GM21529 (cell line): ENCODE results near the gene DPM2.

Experiments used
- ATAC-seq: cut with Tn5 transposase; IDR thresholded peaks from one replicate; pipeline ENCODE4 v1.9.1; 2021; ENCODE audit not compliant: unreplicated experiment

DPM2 gene

DNA sequence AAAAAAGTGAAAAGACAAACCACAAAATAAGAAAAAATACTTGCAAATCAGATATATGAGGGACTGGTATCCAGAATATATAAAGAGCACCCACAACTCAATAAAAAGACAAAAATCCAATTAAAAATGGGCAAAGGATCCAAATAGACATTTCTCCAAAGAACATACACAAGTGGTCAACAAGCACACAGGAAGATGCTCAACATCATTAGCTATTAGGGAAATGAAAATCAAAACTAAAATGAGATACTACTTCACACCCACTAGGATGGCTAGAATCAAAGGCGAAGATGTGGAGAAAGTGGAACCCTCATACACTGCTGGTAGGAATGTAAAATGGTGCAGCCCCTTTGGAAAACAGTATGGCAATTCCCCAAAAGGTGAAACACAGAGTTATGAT lies 21.1 kb upstream of the DPM2 start:
- no peak for ATAC-seq

DNA sequence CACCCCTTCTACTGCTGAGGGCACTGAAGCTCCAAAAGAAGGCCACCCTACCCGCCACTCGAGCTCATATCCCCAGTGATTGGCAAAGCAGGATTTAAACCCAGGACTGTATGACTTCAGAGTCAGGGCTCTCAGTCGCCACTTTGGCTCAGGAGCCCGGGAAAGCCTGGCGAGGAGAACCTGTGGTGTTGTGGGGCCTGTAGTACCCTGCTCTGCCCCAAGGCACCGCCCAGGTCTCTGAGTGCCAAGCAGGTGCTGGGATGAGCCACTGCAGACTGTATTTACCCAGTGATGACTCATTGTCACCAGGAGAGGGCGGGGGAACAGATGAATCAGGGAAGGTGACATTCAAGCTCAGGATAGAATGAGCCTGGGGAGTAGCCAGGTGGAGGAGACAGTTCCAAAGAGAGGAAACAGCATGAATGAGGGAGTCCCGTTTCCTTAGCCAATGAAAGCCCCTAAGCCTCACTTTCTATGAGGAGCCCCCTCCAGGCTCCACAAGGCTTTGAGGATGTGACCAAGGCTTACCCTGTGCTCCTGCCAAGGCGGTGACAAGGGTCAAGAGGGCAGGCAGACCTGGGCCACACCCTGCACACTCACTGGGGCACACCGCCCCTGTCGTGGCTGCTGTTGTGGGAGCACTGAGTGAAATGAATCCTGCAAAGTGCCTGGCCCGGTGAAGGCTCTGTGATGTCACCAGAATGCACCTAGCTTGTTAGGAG lies 17.8 kb upstream of the DPM2 start:
- no peak for ATAC-seq

GRCh38 chr9:127954831-127955293 lies 17.2 kb upstream of the DPM2 start:
- no peak for ATAC-seq

- ATAC-seq, result no peak
Observed at GRCh38 chr9:127953768-127954505, 16.3 kb upstream of the DPM2 start.

DNA sequence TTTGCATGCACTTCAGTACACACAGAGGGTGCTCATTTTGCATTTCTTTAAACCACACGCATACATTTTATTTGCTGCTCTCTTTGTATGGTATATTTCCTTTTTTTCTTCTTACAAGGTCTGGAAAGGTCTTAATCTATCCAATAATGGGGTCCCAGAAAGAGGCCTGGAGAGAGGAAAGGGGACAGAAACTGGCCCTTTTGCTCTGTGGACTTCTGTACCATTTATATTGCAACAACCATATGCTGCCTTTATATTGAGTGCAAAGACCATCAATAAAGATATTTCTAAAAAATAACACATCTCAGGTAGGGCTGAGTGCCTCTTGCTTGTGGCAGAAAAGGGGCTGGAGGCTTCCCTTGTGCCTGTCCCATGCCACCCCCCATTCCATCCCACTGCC lies 15.5 kb upstream of the DPM2 start:
- ATAC-seq, result no peak

DNA sequence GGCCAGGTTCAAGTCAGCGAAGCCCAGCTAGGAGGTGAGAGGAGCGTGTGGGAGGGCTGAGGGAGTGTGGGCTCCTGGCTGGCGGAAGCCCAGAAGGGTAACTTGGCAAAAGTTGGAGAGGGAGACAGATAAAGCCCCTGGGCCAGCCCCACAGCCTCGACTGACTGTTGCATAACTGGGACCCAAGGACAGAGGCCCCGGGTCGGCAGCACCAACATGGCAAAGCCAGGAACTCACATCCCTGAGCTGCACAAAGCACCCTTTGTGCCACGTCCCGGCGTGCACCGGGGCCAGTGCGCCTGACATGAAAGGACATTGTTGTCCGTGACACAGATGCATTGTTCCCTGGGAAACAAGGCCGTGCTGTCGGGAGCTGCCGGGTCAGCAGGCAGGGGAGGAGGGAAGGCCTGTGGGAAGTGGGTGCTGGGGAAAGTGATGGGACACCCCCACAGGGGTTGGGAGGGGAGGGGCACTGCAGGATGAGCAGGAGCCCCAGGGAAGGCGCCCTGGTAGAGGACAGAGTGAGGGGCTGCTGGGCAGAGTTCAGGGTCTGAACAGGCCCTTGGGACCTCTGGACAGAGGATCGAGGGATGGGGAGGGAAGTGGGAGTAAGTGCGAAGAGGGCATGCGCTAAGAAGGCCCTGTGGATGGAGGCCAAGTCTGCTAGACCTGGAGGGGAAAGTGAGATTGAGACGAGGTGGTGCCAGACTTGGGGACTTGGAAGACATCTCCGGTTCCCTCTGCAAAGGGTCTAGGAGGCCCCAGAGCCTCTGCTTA lies 13.0 kb upstream of the DPM2 start:
- no peak for ATAC-seq

DNA sequence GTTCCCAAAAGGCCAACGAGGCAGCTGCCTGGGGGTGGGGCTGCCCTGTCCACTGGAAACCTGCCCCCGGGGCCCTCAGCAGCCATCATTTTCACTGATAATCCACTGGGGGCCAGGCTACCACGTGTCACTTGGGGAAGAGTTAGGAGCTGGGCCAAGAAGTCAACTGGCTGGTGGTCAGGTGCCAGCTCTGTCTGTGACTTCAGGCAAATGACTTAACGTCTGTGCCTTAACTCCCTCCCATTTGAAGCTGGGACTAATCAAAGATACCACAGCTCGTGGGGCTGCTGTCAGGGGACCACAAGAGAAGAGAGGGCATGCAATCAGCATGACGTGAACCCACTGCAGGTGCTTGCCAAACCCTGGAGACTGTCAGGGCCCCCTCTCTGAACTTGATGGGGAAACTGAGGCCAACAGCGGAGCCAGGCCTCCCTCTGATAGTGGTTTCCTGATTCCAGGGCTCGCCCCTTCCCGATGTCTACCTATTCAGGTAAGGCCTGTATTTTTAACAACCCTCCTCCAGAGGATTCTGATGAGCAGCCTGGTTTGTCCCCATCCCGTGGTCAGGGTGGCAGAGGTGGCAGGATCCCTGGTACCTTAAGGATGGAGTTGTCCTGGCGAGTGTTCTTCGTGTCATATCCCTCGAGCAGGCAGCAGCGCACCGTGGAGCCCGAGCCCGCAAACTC lies 12.3 kb upstream of the DPM2 start:
- no peak for ATAC-seq

DNA sequence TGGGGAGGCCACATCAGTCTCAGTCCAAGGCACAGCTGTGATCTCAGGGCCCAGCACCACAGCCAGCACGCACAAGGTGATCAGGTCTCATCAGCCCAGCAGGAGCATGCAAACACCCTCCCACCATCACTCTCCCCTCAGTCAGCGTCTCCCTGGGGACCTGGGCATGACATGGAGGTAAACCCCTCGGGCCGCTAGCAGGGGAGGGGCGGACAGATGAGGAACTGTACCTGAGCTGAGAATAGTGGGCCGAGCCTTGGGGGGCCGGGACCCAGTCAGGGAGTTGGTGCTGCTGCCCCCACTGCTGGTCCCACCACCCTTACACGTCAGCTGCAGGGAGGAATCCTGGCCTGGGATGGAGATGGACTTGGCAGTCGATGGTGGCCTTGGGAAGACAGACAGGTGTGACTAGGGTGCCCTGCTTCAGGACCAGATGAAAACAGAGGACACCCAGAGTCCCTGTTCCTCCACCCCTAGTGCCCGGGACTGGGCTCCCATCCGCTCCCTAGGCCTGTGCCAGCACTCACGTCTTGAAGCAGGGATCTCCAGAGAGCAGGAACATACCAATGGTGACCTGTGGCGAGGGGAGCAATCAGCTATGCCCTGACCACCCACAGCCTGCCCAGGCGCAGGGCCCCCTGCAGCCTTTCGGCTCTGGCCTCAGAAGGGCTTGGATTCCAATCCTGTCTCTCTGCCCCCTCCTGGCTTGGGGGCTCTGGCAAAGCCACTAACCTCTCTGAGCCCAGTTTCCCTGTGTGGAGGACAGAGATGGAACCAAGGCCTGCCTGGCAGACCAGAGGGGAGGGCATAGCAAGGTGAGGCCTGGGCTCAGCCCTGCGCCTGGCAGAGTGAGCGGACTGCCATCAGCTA lies 10.4 kb upstream of the DPM2 start:
- ATAC-seq, result no peak

DNA sequence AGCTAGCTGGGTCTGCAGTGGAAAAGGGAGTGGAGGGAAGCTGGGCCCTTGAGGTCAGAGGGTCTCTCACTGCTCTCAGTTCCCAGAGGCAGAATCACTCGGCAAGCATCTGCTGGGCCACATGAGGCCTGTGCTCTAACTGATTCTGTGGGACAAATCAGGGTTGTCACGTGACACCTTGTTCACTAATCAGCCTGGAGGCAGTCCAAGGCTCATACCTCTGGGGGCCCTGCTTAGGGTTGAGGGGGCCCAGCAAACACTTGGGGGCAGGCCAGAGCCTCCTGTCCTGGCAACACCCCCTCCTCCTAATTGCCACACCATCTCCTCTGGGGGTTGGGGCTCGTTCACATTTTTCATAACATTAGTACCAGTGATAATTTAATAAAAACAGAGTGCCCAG lies 9.1 kb upstream of the DPM2 start:
- no peak for ATAC-seq

DNA sequence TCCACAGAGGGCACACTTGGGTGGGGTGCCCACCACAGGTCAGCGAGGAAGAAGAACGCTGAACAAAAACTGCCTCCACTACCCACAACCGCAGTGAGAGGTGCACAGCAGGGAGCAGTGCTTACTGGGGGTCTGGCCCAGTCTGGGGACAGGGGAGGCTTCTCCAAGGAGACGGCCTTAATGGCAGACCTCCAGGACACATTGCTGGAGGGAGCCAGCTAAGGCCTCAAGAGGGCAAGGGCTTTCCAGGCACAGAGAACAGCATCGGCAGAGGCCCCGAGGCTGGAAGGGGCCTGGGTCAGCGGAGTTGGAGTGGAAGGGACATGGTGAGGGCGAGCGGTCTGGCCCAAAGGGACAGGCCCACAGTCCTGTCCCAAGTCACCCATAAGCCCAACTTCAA lies 8.3 kb upstream of the DPM2 start:
- ATAC-seq, result no peak

DNA sequence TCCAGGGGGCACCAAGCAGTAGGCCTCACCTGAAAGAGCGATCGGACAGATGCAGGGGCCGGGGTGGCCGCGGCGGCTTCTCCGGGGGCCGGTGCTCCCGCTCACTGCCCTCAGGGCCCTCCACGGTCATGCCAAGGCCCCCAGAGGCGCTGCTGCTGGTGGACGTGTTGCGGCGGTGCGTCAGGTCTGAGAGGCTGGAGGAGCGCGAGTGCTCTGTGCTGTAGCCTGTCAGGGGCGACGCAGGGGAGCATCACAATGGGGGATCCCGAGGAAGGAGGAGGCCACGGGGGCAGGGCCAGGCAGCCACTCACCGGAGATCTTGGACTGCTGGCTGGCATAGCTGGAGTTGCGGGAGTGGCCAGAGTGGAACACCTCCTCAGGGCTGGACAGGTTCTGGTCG lies 7.7 kb upstream of the DPM2 start:
- no peak for ATAC-seq

GRCh38 chr9:127944586-127945218 lies 7.0 kb upstream of the DPM2 start:
- no peak for ATAC-seq

- ATAC-seq, result peak; percentile 66
Observed at GRCh38 chr9:127943731-127944144, 6.1 kb upstream of the DPM2 start.

GRCh38 chr9:127943011-127943662 lies 5.5 kb upstream of the DPM2 start:
- no peak for ATAC-seq

DNA sequence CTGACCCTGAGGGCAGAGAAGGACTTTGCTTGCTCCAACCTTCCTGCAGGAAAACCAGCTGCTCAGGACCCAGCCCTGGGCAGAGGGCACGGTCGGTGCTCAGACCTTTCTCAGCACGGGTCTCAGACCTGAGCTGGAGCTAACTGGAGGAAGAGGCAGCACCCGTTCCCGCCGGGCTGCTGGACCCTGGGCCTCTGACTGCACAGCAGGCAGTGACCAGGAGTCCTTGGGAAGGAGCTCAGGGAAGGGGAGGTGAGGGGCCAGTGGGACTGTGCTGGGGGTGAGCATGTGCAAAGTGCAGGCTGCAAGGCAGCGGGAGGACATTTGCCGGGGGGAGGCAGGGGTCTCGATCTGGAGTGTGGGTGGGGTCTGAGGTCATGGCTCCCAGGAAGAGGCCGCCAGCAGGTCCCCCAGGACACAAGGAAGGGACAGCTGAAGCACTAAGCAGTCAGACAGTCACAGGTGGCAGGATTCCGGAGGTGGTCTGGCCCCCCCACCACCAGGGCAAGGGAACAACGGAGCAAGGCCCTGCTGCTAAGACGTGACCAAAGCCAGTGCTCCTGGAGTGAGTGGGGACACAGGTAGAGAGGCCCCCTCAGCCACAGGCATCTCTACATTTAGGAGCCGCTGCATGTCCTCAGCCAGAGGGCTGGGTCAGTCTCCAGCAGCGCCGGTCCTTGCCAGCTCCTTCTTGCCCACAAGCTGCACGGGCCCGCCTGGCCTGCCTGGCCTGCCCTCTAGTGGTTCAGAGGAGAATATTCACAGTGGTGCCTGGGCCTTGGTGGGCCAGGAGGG lies 4.8 kb upstream of the DPM2 start:
- ATAC-seq, result no peak

DNA sequence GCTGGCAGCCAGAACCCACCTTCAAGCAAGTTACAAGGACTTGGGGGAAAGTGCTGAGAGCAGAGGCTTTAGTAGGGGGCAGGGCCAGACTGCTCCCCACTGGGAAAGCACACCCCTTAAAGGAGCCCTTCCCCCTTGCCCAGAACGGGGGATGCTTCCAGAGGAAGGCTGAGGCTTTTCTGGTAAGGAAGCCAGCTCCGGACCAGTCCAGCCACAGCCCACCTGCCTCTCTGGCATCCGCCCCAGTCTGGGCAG lies 4.2 kb upstream of the DPM2 start:
- no peak for ATAC-seq

DNA sequence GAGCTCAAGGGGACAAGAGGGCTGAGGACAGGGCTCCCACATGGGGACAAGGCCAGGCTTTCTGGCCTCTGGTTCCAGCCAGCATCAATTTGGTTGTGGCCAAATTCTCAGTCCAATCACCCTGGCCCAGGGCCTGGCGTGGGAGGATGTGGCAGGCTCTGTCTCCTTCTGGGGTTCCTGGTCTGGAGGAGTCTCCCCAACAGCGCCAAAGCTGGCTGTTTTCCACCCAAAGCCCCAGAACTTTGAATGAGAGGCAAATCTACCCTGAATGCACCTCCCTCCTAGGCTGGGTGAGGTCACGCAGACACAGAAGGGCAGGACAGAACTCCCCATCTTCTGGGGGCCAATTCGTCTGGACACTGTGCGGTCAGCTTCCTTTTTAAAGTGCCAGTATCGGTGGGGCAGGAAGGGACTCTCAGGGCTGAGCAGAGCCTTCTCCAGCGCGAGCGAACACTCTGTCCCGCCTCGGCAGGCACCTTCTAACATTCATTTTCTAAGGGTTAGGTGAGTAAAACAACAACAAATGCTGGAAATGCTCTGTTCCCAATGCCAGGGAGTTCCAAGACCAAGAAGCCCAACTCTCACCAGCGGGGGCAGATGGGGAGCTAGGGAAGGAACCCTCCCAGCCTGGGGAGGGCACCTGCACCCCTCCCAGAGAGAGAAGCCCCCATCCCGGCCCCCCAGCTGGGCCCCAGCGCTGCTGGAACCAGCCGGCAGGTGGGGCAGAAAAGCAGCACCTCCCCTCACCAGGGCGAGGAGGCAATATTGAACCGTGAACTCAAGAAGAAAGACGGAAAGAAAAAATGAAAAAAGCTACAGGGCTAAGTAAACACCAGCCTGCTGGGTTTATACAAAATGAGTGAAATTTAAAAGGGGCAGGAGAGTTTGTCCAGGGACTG lies 3.7 kb upstream of the DPM2 start:
- no peak for ATAC-seq

DNA sequence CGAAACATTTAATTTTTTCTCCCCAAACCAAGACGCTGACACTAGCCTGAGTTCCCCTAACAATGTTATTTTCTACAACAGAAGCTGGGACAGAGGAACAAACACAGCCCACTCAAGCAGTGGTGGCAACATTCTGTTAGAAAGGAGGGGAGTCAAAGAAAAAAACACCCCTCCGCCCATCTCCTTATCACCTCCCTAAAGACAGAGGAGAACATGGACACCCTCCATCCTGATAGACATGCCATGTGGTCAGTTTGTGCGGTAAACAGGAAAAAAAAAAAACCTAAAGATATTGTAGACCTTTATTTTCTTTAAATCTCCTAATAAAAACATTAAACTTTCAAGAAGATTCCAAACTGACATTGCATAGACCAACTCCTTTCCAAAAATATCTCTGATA lies 2.9 kb upstream of the DPM2 start:
- no peak for ATAC-seq
